ENCODE results near the gene NKD2.

Gene NKD2

GRCh38 chr5:1001406-1002270 lies 7.0 kb upstream of the NKD2 start:
- DNase-seq: no peak

GRCh38 chr5:1002271-1002546 lies 6.4 kb upstream of the NKD2 start:
- DNase-seq: no peak

- DNase-seq: no peak
These were observed 5.8 kb upstream of the NKD2 start for GRCh38 chr5:1002836-1003235.

- DNase-seq: no peak
These were observed 5.2 kb upstream of the NKD2 start for GRCh38 chr5:1003296-1003937.

GRCh38 chr5:1004461-1005248 lies 3.9 kb upstream of the NKD2 start:
- DNase-seq: peak; percentile 52

- no peak for DNase-seq
These were observed 3.3 kb upstream of the NKD2 start for GRCh38 chr5:1005249-1005851.

- DNase-seq: no peak
These were observed 2.5 kb upstream of the NKD2 start for GRCh38 chr5:1005904-1006655.

GRCh38 chr5:1006656-1007071 lies 1.9 kb upstream of the NKD2 start:
- DNase-seq: no peak

- no peak for DNase-seq
These were observed 1.4 kb upstream of the NKD2 start for GRCh38 chr5:1007221-1007680.

- no peak for DNase-seq
These were observed 736 bp upstream of the NKD2 start for GRCh38 chr5:1007681-1008450.

GRCh38 chr5:1009359-1010180 lies 968 bp downstream of the NKD2 start:
- DNase-seq: no peak

GRCh38 chr5:1010181-1010510 lies 1.5 kb downstream of the NKD2 start:
- no peak for DNase-seq

- no peak for DNase-seq
These were observed 2.0 kb downstream of the NKD2 start for GRCh38 chr5:1010641-1011046.

GRCh38 chr5:1011226-1011631 lies 2.6 kb downstream of the NKD2 start:
- peak; percentile 43 for DNase-seq

- no peak for DNase-seq
These were observed 3.2 kb downstream of the NKD2 start for GRCh38 chr5:1011741-1012312.

GRCh38 chr5:1012313-1012841 lies 3.8 kb downstream of the NKD2 start:
- DNase-seq: no peak

GRCh38 chr5:1012900-1013237 lies 4.3 kb downstream of the NKD2 start:
- no peak for DNase-seq

- DNase-seq: no peak
These were observed 4.8 kb downstream of the NKD2 start for GRCh38 chr5:1013238-1013947.

- no peak for DNase-seq
These were observed 5.3 kb downstream of the NKD2 start for GRCh38 chr5:1013948-1014301.

- DNase-seq: no peak
These were observed 5.7 kb downstream of the NKD2 start for GRCh38 chr5:1014346-1014745.
